ENCODE measurements around the gene MYBPC3.

Gene MYBPC3

DNA sequence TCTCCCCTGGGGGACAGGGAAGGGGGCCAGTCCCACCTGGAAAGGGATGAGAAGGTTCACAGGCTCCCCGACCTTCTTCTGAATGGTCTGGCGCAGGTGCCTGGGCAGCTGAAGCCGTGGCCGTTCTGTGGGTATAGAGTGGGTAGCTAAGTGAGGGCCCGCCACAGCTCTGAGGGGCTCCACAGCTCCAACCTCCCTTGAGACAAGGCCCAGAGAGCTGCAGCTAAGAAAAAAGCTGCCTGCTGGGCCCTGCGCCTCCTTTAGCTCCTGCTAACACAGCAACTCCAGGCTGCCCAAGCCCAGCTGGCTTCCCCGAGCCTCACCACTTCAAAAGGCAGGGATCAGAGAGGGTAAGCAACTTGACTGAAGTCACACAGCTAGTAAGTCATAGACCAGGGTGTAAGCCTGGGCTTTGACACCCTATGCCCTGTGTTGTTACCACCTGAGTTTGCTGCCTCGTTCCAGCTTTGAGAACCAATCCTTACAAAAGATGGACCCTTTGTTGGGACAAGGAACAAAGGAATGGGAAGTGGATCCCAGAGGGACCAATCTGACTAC lies 18.5 kb downstream of the MYBPC3 start:
- ATAC-seq (ENCODE audit: insufficient read depth, low read depth): peak; percentile 72

DNA sequence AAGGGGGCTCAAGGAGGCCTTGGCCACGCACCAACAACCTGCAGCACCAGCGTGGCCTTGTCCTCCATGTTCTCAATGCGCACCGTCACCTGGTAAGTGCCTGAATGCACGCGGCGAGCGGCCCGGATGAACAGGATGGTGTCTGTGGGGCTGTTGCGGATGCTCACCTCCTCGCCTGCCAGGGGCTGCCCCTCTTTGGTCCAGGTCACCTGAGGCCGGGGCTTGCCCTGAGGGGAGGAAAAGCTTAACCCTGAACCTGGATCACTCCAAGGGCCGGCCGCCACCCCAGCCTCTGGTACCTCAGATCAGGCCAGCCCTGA lies 19.0 kb downstream of the MYBPC3 start:
- no peaks in the 10 kb centered on the region for H3K27me3 ChIP-seq (ENCODE audit: insufficient read depth, low read length, poor library complexity)
- no peaks in the 10 kb centered on the region; the same call in none of the 2 replicates for H3K36me3 ChIP-seq (ENCODE audit: insufficient read depth, low read length)
- no peak overlapping the region for H2AFZ ChIP-seq (ENCODE audit: low read depth, low read length)
- no peaks in the 10 kb centered on the region for H3K79me2 ChIP-seq (ENCODE audit: insufficient read depth, low read length)
- DNase-seq (no peak), ATAC-seq (ENCODE audit: insufficient read depth, low read depth) (no peak)
- no peaks in the 10 kb centered on the region for H3K4me1 ChIP-seq (ENCODE audit: insufficient read depth, low read length)
- H3K9ac ChIP-seq (ENCODE audit: low read depth, low read length): no peak overlapping the region
- H3K4me2 ChIP-seq (ENCODE audit: insufficient read depth, low read length): no peak overlapping the region
- no peak for TF ChIP-seq EZH2 (IDR thresholded peaks at IDR 0.05; ENCODE audit: borderline replicate concordance, low read depth, low read length, severe bottlenecking)
- no peaks in the 10 kb centered on the region for H3K9me3 ChIP-seq (ENCODE audit: insufficient read depth, low read length, severe bottlenecking)
- H4K20me1 ChIP-seq (ENCODE audit: insufficient read depth, low read length): no peaks in the 10 kb centered on the region
- H3K4me3 ChIP-seq (ENCODE audit: low read depth in 1 of 2, low read length in 2 of 2): no peak overlapping the region
- H3K27ac ChIP-seq (ENCODE audit: low read length): no peak overlapping the region

More for the DNA sequence above, 18.5 kb downstream of the MYBPC3 start:
- TF ChIP-seq EZH2 (IDR thresholded peaks at IDR 0.05; ENCODE audit: borderline replicate concordance, low read depth, low read length, severe bottlenecking): no peak
- TF ChIP-seq, protein P1, sequence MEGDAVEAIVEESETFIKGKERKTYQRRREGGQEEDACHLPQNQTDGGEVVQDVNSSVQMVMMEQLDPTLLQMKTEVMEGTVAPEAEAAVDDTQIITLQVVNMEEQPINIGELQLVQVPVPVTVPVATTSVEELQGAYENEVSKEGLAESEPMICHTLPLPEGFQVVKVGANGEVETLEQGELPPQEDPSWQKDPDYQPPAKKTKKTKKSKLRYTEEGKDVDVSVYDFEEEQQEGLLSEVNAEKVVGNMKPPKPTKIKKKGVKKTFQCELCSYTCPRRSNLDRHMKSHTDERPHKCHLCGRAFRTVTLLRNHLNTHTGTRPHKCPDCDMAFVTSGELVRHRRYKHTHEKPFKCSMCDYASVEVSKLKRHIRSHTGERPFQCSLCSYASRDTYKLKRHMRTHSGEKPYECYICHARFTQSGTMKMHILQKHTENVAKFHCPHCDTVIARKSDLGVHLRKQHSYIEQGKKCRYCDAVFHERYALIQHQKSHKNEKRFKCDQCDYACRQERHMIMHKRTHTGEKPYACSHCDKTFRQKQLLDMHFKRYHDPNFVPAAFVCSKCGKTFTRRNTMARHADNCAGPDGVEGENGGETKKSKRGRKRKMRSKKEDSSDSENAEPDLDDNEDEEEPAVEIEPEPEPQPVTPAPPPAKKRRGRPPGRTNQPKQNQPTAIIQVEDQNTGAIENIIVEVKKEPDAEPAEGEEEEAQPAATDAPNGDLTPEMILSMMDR (IDR thresholded peaks at IDR 0.05; ENCODE audit: borderline replicate concordance, extremely low read depth, low read length, poor library complexity, severe bottlenecking): no peak
- no peak overlapping the region for H3K4me3 ChIP-seq (ENCODE audit: low read depth in 1 of 2, low read length in 2 of 2)
- H3K9me3 ChIP-seq (ENCODE audit: insufficient read depth, low read length, severe bottlenecking): no peaks in the 10 kb centered on the region
- H4K20me1 ChIP-seq (ENCODE audit: insufficient read depth, low read length): no peaks in the 10 kb centered on the region
- no peak overlapping the region for H3K9ac ChIP-seq (ENCODE audit: low read depth, low read length)
- H3K4me2 ChIP-seq (ENCODE audit: insufficient read depth, low read length): no peak overlapping the region
- H3K4me1 ChIP-seq (ENCODE audit: insufficient read depth, low read length): no peaks in the 10 kb centered on the region
- H3K79me2 ChIP-seq (ENCODE audit: insufficient read depth, low read length): no peaks in the 10 kb centered on the region
- DNase-seq: peak; percentile 45
- H3K27ac ChIP-seq (ENCODE audit: low read length): no peak overlapping the region
- H2AFZ ChIP-seq (ENCODE audit: low read depth, low read length): no peak overlapping the region
- H3K27me3 ChIP-seq (ENCODE audit: insufficient read depth, low read length, poor library complexity): no peaks in the 10 kb centered on the region
- H3K36me3 ChIP-seq (ENCODE audit: insufficient read depth, low read length): no peaks in the 10 kb centered on the region; the same call in none of the 2 replicates

DNA sequence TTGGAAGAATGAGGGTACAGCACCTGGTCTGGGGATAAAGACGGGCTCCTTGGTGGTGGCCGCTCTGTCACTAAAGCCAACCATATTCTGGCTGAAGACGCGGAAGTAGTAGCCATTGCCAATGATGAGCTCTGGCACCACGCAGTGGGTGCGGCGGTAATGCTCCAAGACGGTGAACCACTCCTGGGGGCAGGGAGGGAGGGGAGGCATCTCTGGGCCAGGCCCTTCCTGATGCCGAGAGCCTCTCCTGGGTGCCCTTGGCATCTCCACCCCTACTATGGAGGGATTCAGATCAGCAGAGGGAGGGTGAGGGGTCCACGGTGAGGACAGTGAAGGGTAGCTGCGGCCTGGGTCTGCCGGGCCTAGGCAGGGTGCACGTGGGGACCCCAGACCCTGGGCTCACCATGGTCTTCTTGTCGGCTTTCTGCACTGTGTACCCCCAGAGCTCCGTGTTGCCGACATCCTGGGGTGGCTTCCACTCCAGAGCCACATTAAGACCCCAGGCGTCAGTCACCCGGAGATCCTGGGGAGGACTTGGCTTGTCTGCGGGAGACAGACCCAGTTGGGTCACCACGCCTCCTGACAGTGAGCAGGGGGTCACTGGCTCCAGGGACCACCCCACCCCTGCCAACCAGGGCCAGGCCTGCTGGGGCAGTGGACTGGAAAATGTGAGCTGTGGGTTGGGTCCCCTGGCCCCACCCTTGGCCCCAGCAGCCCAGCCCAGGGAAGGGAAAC lies 19.5 kb downstream of the MYBPC3 start:
- no peak for ATAC-seq (ENCODE audit: insufficient read depth, low read depth)
- Histone ChIP-seq H3K9ac (ENCODE audit: low read depth, low read length) (no peak overlapping the region), H3K27ac (ENCODE audit: low read length) (no peak overlapping the region), H3K4me2 (ENCODE audit: insufficient read depth, low read length) (no peak overlapping the region), H2AFZ (ENCODE audit: low read depth, low read length) (no peak overlapping the region), H3K79me2 (ENCODE audit: insufficient read depth, low read length) (no peaks in the 10 kb centered on the region), H3K9me3 (ENCODE audit: insufficient read depth, low read length, severe bottlenecking) (no peaks in the 10 kb centered on the region), H3K36me3 (ENCODE audit: insufficient read depth, low read length) (no peaks in the 10 kb centered on the region; the same call in none of the 2 replicates), H4K20me1 (ENCODE audit: insufficient read depth, low read length) (no peaks in the 10 kb centered on the region), H3K4me3 (ENCODE audit: low read depth in 1 of 2, low read length in 2 of 2) (no peak overlapping the region), H3K4me1 (ENCODE audit: insufficient read depth, low read length) (no peaks in the 10 kb centered on the region), H3K27me3 (ENCODE audit: insufficient read depth, low read length, poor library complexity) (no peaks in the 10 kb centered on the region)
- DNase-seq: no peak
- TF ChIP-seq, protein P1 (IDR thresholded peaks at IDR 0.05; ENCODE audit: borderline replicate concordance, extremely low read depth, low read length, poor library complexity, severe bottlenecking): no peak
- TF ChIP-seq EZH2 (IDR thresholded peaks at IDR 0.05; ENCODE audit: borderline replicate concordance, low read depth, low read length, severe bottlenecking): no peak

DNA sequence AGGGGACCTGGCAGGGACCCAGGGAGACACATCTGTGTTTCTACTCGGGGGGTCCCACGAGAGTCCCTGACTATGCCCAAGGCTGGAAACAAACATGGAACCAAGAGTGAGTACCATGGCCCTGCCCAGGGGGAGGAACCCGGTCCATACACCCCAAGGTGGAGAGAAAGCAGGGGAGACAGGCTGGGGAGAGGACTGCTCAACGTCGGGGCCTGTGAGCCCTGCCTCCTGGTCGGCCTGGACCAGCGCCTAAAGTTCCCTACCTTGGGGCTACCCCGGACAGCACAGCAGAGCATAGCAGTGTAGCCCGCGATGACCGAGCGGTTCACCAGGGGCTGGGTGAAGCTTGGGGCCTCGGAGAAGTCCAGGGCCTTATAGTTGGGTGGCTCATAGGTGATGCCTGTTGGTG lies 20.2 kb downstream of the MYBPC3 start:
- TF ChIP-seq, protein P1 (IDR thresholded peaks at IDR 0.05; ENCODE audit: borderline replicate concordance, extremely low read depth, low read length, poor library complexity, severe bottlenecking): no peak
- no peak for TF ChIP-seq EZH2 (IDR thresholded peaks at IDR 0.05; ENCODE audit: borderline replicate concordance, low read depth, low read length, severe bottlenecking)
- DNase-seq (no peak), ATAC-seq (ENCODE audit: insufficient read depth, low read depth) (no peak)
- Histone ChIP-seq H2AFZ (ENCODE audit: low read depth, low read length) (no peak overlapping the region), H3K9me3 (ENCODE audit: insufficient read depth, low read length, severe bottlenecking) (no peaks in the 10 kb centered on the region), H3K79me2 (ENCODE audit: insufficient read depth, low read length) (no peaks in the 10 kb centered on the region), H3K27me3 (ENCODE audit: insufficient read depth, low read length, poor library complexity) (no peaks in the 10 kb centered on the region), H3K4me3 (ENCODE audit: low read depth in 1 of 2, low read length in 2 of 2) (no peak overlapping the region), H3K36me3 (ENCODE audit: insufficient read depth, low read length) (no peaks in the 10 kb centered on the region; the same call in none of the 2 replicates), H4K20me1 (ENCODE audit: insufficient read depth, low read length) (no peaks in the 10 kb centered on the region), H3K4me2 (ENCODE audit: insufficient read depth, low read length) (no peak overlapping the region), H3K9ac (ENCODE audit: low read depth, low read length) (no peak overlapping the region), H3K27ac (ENCODE audit: low read length) (no peak overlapping the region), H3K4me1 (ENCODE audit: insufficient read depth, low read length) (no peaks in the 10 kb centered on the region)

All from DND-41 (cell line).